Activated CD8-positive, alpha-beta T cell treated with anti-CD3 and anti-CD28 coated beads for 36 hours (primary cell): ENCODE measurements around the gene UBE2Z. TPM values are rescaled to one million over a fixed set of nuclear protein-coding genes. Genes with fewer than 3 reads are reported as not detected.
A peak's percentile ranks its signal among the peaks of the same experiment; 100 is the strongest.

Source experiments
- ATAC-seq: fragments of 200-7000 bp; cut with Tn5 transposase; one replicate; pipeline ENCODE4 v1.10.0; 2021; ENCODE audit warnings: mild to moderate bottlenecking, moderate library complexity
- CTCF ChIA-PET: fragments of 350-600 bp; sonication (Branson Sonifier 250); formaldehyde crosslinking; loops from one replicate; lab custom pipeline; 2021; ENCODE audit warnings: antibody characterized with exemption; lab: Charles Lee
- POLR2A ChIA-PET: fragments of 350-600 bp; sonication (Branson Sonifier 250); formaldehyde crosslinking; loops from one replicate; lab custom pipeline; 2021; ENCODE audit warnings: antibody characterized with exemption; lab: Charles Lee
- DNase-seq: peaks from one replicate; pipeline ENCODE4 v3.0.0-alpha.2; 2020
- H3K27ac Mint-ChIP-seq: one replicate; pipeline ENCODE4 v1.8.0; 2021; ENCODE audit warnings: mild to moderate bottlenecking, mixed read lengths
- H3K27me3 Mint-ChIP-seq: one replicate; pipeline ENCODE4 v1.8.0; 2021; ENCODE audit warnings: mixed read lengths
- H3K36me3 Mint-ChIP-seq: one replicate; pipeline ENCODE4 v1.8.0; 2021; ENCODE audit warnings: low read depth, mixed read lengths
- H3K4me1 Mint-ChIP-seq: one replicate; pipeline ENCODE4 v1.8.0; 2021; ENCODE audit warnings: low read depth, mixed read lengths
- H3K4me3 Mint-ChIP-seq: one replicate; pipeline ENCODE4 v1.8.0; 2021; ENCODE audit warnings: mild to moderate bottlenecking, moderate library complexity, mixed read lengths
- H3K9me3 Mint-ChIP-seq: one replicate; pipeline ENCODE4 v1.8.0; 2021; ENCODE audit warnings: mixed read lengths
- CTCF ChIP-seq: fragments of 200-600 bp; IDR thresholded peaks from one replicate; pipeline ENCODE4 v1.8.0; 2022; ENCODE audit warnings: antibody characterized with exemption, mild to moderate bottlenecking
- intact Hi-C: fragments of 100-400 bp; cut with micrococcal nuclease; formaldehyde crosslinking; loops from one replicate; pipeline ENCODE4 v1.10.0; 2022
- total RNA-seq, 2 experiments: library from RNA; stranded (reverse); gene quantifications; one replicate each; pipeline ENCODE4 v1.2.3, GENCODE V29; 2021

UBE2Z gene
- total RNA-seq, 2 experiments from 2014 or later = 71.1 to 74.3 TPM

- peaks cover 5% of the 10 kb centered on the region for H3K4me1 Mint-ChIP-seq
- no peaks in the 10 kb centered on the region for H3K27me3 Mint-ChIP-seq
- TF ChIP-seq CTCF = no peak
- H3K36me3 Mint-ChIP-seq = peaks cover 26% of the 10 kb centered on the region
- H3K9me3 Mint-ChIP-seq = no peaks in the 10 kb centered on the region
- ChIA-PET CTCF (interaction anchor here (0.9 to 1.8 kb wide), 2 partner anchors 16 to 22 kb away, joined by 5 to 6 read pairs; no protein-coding TSS in a partner anchor), POLR2A (no interaction called here)
- DNase-seq (no peak), ATAC-seq (no peak)
- intact Hi-C loops = no loop called here
- H3K27ac Mint-ChIP-seq = no peak overlapping the region
- H3K4me3 Mint-ChIP-seq = no peak overlapping the region
Observed at GRCh38 chr17:48901241-48901640, 7.0 kb upstream of the UBE2Z start.

- TF ChIP-seq CTCF = no peak
- Mint-ChIP-seq H3K4me3 (no peak overlapping the region), H3K27me3 (no peaks in the 10 kb centered on the region), H3K9me3 (no peaks in the 10 kb centered on the region), H3K27ac (no peak overlapping the region), H3K4me1 (peaks cover 5% of the 10 kb centered on the region), H3K36me3 (peaks cover 7% of the 10 kb centered on the region)
- CTCF ChIA-PET = interaction anchor here (0.8 kb wide), 1 partner anchor 19 kb away, joined by 3 read pairs; no protein-coding TSS in a partner anchor
- ATAC-seq (no peak), DNase-seq (no peak)
- POLR2A ChIA-PET = interaction anchor here (0.9 to 2.5 kb wide), 3 partner anchors 10 to 20 kb away, joined by 3 to 8 read pairs (median 4); no protein-coding TSS in a partner anchor
- intact Hi-C loops = no loop called here
Observed at GRCh38 chr17:48903401-48903800, 4.8 kb upstream of the UBE2Z start.

GRCh38 chr17:48904428-48904827 is 3.8 kb upstream of the UBE2Z start:
- intact Hi-C loops = no loop called here
- POLR2A ChIA-PET = interaction anchor here (0.8 to 2.5 kb wide), 2 partner anchors 11 kb away, joined by 3 to 8 read pairs; no protein-coding TSS in a partner anchor
- Mint-ChIP-seq H3K9me3 (no peaks in the 10 kb centered on the region), H3K4me3 (no peak overlapping the region), H3K27ac (no peak overlapping the region), H3K4me1 (peaks cover 5% of the 10 kb centered on the region), H3K27me3 (no peaks in the 10 kb centered on the region), H3K36me3 (peaks cover 5% of the 10 kb centered on the region)
- DNase-seq (no peak), ATAC-seq (no peak)
- CTCF ChIA-PET = interaction anchor here (1.7 kb wide), 1 partner anchor 11 kb away, joined by 4 read pairs; no protein-coding TSS in a partner anchor
- no peak for TF ChIP-seq CTCF

GRCh38 chr17:48905987-48906515 is 2.2 kb upstream of the UBE2Z start:
- TF ChIP-seq CTCF = no peak
- H3K27me3 Mint-ChIP-seq = no peaks in the 10 kb centered on the region
- H3K27ac Mint-ChIP-seq = no peak overlapping the region
- H3K9me3 Mint-ChIP-seq = no peaks in the 10 kb centered on the region
- H3K4me1 Mint-ChIP-seq = peaks cover 20% of the 10 kb centered on the region
- POLR2A ChIA-PET = interaction anchor here (1.6 kb wide), 1 partner anchor 12 kb away, joined by 6 read pairs; no protein-coding TSS in a partner anchor
- DNase-seq (no peak), ATAC-seq (no peak)
- intact Hi-C loops = no loop called here
- CTCF ChIA-PET = interaction anchor here (1.0 to 1.2 kb wide), 2 partner anchors 27 to 127 kb away, joined by 3 read pairs; no protein-coding TSS in a partner anchor
- H3K4me3 Mint-ChIP-seq = peak overlapping the region; percentile 8
- peaks cover 19% of the 10 kb centered on the region for H3K36me3 Mint-ChIP-seq

- H3K27me3 Mint-ChIP-seq = no peaks in the 10 kb centered on the region
- intact Hi-C loops = no loop called here
- peaks cover 34% of the 10 kb centered on the region for H3K36me3 Mint-ChIP-seq
- no peak for DNase-seq
- CTCF ChIA-PET = interaction anchor here (0.8 to 0.9 kb wide), 2 partner anchors 11 to 14 kb away, joined by 4 read pairs; no protein-coding TSS in a partner anchor
- peaks cover 36% of the 10 kb centered on the region for H3K4me1 Mint-ChIP-seq
- H3K4me3 Mint-ChIP-seq = peak overlapping the region; percentile 92
- peak; percentile 14 for ATAC-seq
- no peaks in the 10 kb centered on the region for H3K9me3 Mint-ChIP-seq
- H3K27ac Mint-ChIP-seq = peak overlapping the region; percentile 97
- TF ChIP-seq CTCF = no peak
- POLR2A ChIA-PET = interaction anchor here (0.7 to 2.9 kb wide), 15 partner anchors 10 to 799 kb away, joined by 3 to 62 read pairs (median 4); partner anchors contain the start of genes ATP5MC1, IGF2BP1 and SNF8
Observed at GRCh38 chr17:48907713-48908046, 527 bp upstream of the UBE2Z start.
